Measurements from ENCODE around the gene ZC3H6. TPM values are rescaled to one million over a fixed set of nuclear protein-coding genes. Genes with fewer than 3 reads are reported as not detected.

Gene ZC3H6
- total RNA-seq, 1 experiment from 2014 or later: 10.0 TPM

DNA sequence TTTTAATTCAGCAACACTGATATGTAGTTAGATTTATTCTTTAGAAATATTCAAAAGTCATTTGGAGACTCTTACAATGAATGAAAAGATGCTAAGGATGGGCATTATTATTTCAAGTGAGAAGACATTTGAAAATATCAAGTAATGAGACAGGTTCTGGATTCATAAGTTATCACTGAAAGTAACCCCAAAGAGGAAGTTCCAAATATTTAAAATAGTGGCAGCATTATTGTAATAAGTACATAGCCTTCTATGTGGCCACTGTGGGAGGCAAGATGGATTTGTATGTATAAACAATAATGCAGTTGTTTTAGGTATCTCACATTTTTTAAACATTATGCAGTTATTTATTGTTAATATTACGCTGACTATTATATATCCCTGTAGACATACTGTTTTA lies 29.7 kb downstream of the ZC3H6 start:
- ATAC-seq: no peak
- peaks cover 13% of the 10 kb centered on the region for H3K36me3 Mint-ChIP-seq

GRCh38 chr2:112310906-112311305 lies 35.5 kb downstream of the ZC3H6 start:
- ChIA-PET CTCF (no interaction called here), POLR2A (no interaction called here)
- no peaks in the 10 kb centered on the region for H3K4me1 Mint-ChIP-seq
- TF ChIP-seq CREB1 (CRISPR knock-in tag; IDR thresholded peaks at IDR 0.05) (no peak), GTF2I (CRISPR knock-in tag; conservative IDR thresholded peaks at IDR 0.05) (no peak), FOXP1 (CRISPR knock-in tag; IDR thresholded peaks at IDR 0.05; ENCODE audit: borderline replicate concordance) (no peak), ZNF512 (CRISPR knock-in tag; IDR thresholded peaks at IDR 0.05; ENCODE audit: borderline replicate concordance) (no peak), NR1H2 (CRISPR knock-in tag; IDR thresholded peaks at IDR 0.05) (no peak), ZNF416 (CRISPR knock-in tag; IDR thresholded peaks at IDR 0.05) (no peak), ZNF396 (CRISPR knock-in tag; IDR thresholded peaks at IDR 0.05; ENCODE audit: borderline replicate concordance) (no peak), EMX1 (CRISPR knock-in tag; IDR thresholded peaks at IDR 0.05) (no peak), MXD4 (CRISPR knock-in tag; IDR thresholded peaks at IDR 0.05; ENCODE audit: borderline replicate concordance) (no peak), NR3C1 (CRISPR knock-in tag; conservative IDR thresholded peaks at IDR 0.05; ENCODE audit: low read depth) (no peak), GABPB1 (CRISPR knock-in tag; IDR thresholded peaks at IDR 0.05) (no peak), GRHL2 (CRISPR knock-in tag; IDR thresholded peaks at IDR 0.05; ENCODE audit: insufficient replicate concordance, severe bottlenecking) (no peak), IRF2 (CRISPR knock-in tag; IDR thresholded peaks at IDR 0.05; ENCODE audit: borderline replicate concordance, low read depth) (no peak), CDX4 (CRISPR knock-in tag; IDR thresholded peaks at IDR 0.05; ENCODE audit: borderline replicate concordance) (no peak)
- TF ChIP-seq, protein P1, sequence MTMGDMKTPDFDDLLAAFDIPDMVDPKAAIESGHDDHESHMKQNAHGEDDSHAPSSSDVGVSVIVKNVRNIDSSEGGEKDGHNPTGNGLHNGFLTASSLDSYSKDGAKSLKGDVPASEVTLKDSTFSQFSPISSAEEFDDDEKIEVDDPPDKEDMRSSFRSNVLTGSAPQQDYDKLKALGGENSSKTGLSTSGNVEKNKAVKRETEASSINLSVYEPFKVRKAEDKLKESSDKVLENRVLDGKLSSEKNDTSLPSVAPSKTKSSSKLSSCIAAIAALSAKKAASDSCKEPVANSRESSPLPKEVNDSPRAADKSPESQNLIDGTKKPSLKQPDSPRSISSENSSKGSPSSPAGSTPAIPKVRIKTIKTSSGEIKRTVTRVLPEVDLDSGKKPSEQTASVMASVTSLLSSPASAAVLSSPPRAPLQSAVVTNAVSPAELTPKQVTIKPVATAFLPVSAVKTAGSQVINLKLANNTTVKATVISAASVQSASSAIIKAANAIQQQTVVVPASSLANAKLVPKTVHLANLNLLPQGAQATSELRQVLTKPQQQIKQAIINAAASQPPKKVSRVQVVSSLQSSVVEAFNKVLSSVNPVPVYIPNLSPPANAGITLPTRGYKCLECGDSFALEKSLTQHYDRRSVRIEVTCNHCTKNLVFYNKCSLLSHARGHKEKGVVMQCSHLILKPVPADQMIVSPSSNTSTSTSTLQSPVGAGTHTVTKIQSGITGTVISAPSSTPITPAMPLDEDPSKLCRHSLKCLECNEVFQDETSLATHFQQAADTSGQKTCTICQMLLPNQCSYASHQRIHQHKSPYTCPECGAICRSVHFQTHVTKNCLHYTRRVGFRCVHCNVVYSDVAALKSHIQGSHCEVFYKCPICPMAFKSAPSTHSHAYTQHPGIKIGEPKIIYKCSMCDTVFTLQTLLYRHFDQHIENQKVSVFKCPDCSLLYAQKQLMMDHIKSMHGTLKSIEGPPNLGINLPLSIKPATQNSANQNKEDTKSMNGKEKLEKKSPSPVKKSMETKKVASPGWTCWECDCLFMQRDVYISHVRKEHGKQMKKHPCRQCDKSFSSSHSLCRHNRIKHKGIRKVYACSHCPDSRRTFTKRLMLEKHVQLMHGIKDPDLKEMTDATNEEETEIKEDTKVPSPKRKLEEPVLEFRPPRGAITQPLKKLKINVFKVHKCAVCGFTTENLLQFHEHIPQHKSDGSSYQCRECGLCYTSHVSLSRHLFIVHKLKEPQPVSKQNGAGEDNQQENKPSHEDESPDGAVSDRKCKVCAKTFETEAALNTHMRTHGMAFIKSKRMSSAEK (CRISPR knock-in tag; IDR thresholded peaks at IDR 0.05; ENCODE audit: borderline replicate concordance): no peak

More for the DNA sequence above, 29.7 kb downstream of the ZC3H6 start:
- Mint-ChIP-seq H3K27me3 (ENCODE audit: low read depth) (no peaks in the 10 kb centered on the region), H3K4me1 (peaks cover 2% of the 10 kb centered on the region; the same call in 1 of the 2 replicates), H3K27ac (no peak overlapping the region), H3K4me3 (no peak overlapping the region), H3K9me3 (no peaks in the 10 kb centered on the region)
- POLR2A ChIA-PET: no interaction called here
- TF ChIP-seq KAT7 (CRISPR knock-in tag; IDR thresholded peaks at IDR 0.05; ENCODE audit: borderline replicate concordance) (no peak), RELA (CRISPR knock-in tag; IDR thresholded peaks at IDR 0.05; ENCODE audit: borderline replicate concordance) (no peak), ATF2 (CRISPR knock-in tag; IDR thresholded peaks at IDR 0.05; ENCODE audit: borderline replicate concordance, low read depth) (no peak), ZNF416 (CRISPR knock-in tag; IDR thresholded peaks at IDR 0.05) (no peak), GTF2I (CRISPR knock-in tag; conservative IDR thresholded peaks at IDR 0.05) (no peak), CTCF (IDR thresholded peaks at IDR 0.05) (no peak)
- TF ChIP-seq, protein P2, sequence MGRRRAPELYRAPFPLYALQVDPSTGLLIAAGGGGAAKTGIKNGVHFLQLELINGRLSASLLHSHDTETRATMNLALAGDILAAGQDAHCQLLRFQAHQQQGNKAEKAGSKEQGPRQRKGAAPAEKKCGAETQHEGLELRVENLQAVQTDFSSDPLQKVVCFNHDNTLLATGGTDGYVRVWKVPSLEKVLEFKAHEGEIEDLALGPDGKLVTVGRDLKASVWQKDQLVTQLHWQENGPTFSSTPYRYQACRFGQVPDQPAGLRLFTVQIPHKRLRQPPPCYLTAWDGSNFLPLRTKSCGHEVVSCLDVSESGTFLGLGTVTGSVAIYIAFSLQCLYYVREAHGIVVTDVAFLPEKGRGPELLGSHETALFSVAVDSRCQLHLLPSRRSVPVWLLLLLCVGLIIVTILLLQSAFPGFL (CRISPR knock-in tag; IDR thresholded peaks at IDR 0.05; ENCODE audit: borderline replicate concordance): no peak
- no peak for DNase-seq (ENCODE audit: low spot score)
- CTCF ChIA-PET: no interaction called here

More at GRCh38 chr2:112310906-112311305, 35.5 kb downstream of the ZC3H6 start:
- no peaks in the 10 kb centered on the region for H3K27me3 Mint-ChIP-seq (ENCODE audit: low read depth)
- no peaks in the 10 kb centered on the region for H3K36me3 Mint-ChIP-seq
- no peaks in the 10 kb centered on the region for H3K9me3 Mint-ChIP-seq
- ATAC-seq (no peak), DNase-seq (ENCODE audit: low spot score) (no peak)
- no peak overlapping the region for H3K4me3 Mint-ChIP-seq
- H3K27ac Mint-ChIP-seq: no peak overlapping the region

All from WTC11 (cell line).